ENCODE data around the gene FRMD4A.
"Not testable (repeated sequence)": the region's sequence is repeated elsewhere in the genome, so short reads cannot be mapped to it uniquely, and the experiment has no call there.

The FRMD4A gene

DNA sequence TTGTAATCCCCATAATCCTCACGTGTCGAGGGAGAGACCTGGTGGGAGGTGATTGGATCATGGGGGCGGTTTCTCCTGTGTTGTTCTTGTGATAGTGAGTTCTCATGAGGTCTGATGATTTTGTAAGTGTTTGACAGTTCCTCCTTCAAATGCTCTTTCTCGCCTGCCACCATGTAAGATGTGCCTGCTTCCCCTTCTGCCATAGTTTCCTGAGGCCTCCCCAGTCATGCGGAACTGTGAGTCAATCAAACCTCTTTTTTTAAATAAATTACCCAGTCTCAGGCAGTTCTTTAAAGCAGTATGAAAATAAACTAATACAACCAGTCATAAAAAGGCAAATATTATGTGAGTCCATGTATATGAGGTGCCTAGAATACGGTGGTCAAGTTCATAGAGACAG is 87.5 kb downstream of the FRMD4A start:
- DNase-seq (ENCODE audit: insufficient read length, low spot score) (no peak), FAIRE-seq (no peak)
- TF ChIP-seq, protein P1, sequence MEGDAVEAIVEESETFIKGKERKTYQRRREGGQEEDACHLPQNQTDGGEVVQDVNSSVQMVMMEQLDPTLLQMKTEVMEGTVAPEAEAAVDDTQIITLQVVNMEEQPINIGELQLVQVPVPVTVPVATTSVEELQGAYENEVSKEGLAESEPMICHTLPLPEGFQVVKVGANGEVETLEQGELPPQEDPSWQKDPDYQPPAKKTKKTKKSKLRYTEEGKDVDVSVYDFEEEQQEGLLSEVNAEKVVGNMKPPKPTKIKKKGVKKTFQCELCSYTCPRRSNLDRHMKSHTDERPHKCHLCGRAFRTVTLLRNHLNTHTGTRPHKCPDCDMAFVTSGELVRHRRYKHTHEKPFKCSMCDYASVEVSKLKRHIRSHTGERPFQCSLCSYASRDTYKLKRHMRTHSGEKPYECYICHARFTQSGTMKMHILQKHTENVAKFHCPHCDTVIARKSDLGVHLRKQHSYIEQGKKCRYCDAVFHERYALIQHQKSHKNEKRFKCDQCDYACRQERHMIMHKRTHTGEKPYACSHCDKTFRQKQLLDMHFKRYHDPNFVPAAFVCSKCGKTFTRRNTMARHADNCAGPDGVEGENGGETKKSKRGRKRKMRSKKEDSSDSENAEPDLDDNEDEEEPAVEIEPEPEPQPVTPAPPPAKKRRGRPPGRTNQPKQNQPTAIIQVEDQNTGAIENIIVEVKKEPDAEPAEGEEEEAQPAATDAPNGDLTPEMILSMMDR (IDR thresholded peaks at IDR 0.05; ENCODE audit: insufficient read depth, missing control alignments), result no peak

DNA sequence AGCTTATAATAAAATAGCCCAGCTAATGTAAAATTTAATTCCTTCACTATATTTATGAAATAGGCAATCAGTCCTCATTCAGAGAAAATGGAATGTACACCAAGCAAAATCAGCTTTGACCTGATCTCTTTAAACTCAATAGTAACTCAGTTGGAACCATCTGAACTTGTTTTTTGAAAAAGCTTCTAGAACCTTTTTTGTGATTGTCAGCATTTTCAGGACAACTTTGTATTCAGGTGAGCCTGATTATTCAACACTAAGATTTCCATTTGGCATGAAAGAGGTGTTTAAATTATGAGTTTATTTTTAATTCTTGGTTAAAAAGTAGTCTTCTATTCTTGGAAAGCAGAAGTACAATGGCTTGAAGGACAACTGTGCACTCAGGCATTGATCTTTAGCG is 89.5 kb downstream of the FRMD4A start:
- no peak for DNase-seq (ENCODE audit: insufficient read length, low spot score)
- TF ChIP-seq, protein P1 (IDR thresholded peaks at IDR 0.05; ENCODE audit: insufficient read depth, missing control alignments), result no peak
- no peak for FAIRE-seq

DNA sequence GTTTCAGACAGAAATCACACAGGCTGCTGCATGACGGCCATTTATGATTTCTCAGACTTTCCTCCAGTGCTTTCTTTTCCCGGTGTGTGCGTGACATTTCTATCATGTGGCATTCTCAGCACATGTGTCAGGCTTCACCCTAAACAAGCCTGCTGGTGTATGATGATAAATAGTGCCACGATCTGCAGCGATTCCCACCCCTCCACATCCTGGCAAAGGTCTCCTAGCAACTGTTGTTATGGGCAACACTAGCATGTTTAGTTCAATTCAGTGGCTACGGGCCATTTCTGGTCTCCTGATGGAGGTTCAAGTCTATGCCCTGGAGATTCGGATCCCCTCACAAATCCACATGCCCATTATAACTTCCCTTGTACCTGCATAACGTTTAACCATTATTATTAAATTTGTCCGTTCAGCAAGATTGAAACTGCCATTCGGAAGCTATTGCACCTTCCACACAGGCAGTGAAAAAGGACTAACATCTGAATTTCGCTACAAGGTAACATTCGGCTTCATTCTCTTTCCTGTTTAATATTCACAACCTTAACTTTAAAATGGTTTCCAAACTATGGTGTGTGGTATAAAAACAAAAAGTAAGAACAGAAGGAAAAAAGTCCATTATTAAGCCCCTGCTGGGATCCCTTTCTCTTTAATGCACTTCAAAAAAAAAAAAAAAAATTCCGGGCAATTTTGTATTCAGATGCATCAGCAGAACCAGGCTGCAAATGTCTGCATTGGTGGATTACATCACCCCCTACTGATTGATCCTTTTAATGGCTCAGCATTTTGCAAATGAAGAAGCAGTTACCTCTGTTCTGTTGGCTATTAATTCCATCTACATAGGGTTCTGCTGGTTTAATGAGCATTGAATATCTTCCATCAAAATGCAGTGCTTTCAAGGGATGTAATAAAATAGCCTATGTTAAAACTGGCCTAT is 90.2 kb downstream of the FRMD4A start:
- TF ChIP-seq, protein P1 (IDR thresholded peaks at IDR 0.05; ENCODE audit: insufficient read depth, missing control alignments), result peak; percentile 9
- no peak for DNase-seq (ENCODE audit: insufficient read length, low spot score)
- FAIRE-seq, result no peak

DNA sequence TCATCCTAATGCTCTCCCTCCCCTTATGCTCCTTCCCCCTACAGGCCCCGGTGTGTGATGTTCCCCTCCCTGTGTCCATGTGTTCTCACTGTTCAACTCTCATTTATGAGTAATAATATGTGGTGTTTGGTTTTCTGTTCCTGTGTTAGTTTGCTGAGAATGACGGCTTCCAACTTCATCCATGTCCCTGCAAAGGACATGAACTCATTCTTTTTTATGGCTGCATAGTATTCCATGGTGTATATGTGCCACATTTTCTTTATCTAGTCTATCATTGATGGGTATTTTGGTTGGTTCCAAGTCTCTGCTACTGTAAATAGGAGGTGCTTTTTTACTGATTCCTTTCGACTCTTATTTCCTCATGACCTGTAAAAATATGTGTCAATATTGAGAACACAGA is 92.1 kb downstream of the FRMD4A start:
- not testable (repeated sequence) for FAIRE-seq; DNase-seq (ENCODE audit: insufficient read length, low spot score)

DNA sequence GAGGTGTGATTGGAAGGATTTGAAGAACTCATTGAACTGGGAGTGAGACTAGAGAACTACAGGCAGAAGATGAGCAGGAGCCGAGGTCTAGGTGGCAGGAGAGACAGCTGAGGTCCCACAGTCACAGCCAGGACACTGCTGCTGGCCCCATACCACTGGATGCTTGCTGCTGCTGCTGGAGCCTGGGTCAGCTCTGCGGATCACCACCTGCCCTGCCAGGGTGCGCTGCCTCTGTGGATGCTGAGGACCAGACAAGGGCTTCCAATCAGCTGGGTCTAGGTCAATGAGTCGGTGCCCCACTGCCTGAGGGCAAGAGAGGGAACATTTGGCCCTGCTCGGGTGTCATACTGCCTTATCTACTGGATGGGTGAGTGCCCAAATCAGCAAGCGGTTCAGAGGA is 94.4 kb downstream of the FRMD4A start:
- TF ChIP-seq, protein P1 (IDR thresholded peaks at IDR 0.05; ENCODE audit: insufficient read depth, missing control alignments), result no peak
- FAIRE-seq (no peak), DNase-seq (ENCODE audit: insufficient read length, low spot score) (no peak)

DNA sequence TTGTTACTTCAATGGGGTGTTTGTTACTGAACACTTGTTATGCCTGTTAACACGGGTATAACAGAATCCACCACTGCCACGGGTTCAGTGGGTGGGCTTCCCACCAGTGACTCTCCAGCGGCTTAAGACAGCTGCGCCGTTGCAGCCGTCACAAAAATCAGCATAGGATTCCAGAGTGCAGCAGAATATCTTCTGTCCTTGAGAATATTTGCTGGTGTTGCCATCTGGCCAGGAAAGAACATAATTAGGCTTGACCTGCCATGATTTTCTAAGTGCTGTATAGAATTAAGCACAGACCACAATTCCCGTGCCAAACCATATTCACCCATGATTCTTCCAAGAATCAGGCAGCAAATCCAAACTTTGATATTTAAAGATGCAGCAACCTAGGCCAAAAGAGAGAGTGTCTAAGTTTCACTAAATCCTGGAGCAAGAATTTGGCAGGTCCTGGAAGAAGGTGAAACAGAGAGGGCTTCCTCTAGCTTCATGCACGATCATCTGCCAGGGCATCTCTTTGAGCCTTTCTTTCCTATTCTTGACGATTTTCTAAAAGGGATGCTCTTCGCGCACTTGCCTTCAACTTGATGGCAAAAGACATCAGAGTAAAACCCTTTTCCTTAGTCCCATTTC is 95.0 kb downstream of the FRMD4A start:
- FAIRE-seq (no peak), DNase-seq (ENCODE audit: insufficient read length, low spot score) (no peak)
- TF ChIP-seq, protein P1 (IDR thresholded peaks at IDR 0.05; ENCODE audit: insufficient read depth, missing control alignments), result no peak

DNA sequence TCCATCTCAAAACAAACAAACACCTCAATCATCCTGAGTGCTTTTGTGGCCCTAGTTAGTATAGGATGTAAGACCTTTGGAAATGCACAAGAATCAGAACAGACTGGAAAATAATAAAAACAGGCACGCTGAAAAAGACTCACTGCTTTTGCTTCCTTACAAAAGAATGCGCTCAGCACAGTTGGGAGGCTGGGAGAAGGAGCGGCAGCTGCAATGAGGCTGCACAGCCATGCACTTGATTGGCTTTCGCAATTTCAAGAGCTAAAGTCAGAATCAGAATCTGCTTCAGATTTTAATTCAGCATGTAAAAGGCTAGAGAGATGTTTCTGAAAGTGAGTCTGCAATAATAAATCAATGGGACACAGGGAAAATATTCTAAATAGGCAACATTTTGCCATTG is 97.2 kb downstream of the FRMD4A start:
- no peak for FAIRE-seq
- no peak for DNase-seq (ENCODE audit: insufficient read length, low spot score)
- TF ChIP-seq, protein P1 (IDR thresholded peaks at IDR 0.05; ENCODE audit: insufficient read depth, missing control alignments), result no peak

DNA sequence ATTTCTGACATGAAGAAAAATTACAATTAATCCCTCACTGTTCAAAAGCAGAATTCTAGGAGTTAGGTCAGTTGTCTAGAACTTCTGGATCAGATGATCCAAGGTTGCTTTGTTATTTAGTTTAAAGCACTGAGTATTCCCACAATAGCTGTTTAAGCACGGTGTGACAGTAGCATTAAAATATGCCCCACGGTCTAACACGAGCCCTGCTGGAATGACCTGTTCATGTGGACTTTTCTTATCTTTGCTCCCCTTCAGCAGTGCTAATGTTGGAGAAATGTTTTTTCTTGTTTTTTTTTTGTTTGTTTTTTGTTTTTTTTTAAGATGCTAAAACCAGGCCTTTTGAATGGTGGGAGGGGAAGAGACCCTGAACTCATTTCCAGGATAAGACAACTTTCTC is 101.9 kb downstream of the FRMD4A start:
- DNase-seq (ENCODE audit: insufficient read length, low spot score); FAIRE-seq: not testable (repeated sequence)

Data from D721Med (cell line).